ENCODE data around the gene SUMO1.
A peak's percentile ranks its signal among the peaks of the same experiment; 100 is the strongest.

Gene SUMO1

GRCh38 chr2:202196727-202197126 lies 41.7 kb downstream of the SUMO1 start:
- no peak for DNase-seq

DNA sequence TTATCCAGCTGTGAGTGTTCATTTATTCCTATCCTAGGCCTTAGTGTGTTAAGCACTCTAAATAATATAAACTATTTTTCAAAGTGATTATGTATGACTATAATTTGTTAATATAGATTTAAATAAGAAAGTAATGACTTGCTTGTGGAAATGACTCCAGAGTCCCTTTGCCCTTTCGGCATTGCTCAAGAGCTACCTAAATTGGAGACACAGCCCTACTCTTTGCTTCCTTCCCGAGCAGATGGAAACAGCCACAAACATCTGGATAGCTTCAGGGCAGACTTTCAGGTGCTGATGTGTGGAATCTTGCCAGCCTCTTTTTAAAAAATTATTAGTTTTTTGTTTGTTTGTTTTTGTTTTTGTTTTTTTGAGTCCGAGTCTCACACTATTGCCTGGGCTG lies 44.0 kb downstream of the SUMO1 start:
- no peak for DNase-seq

- DNase-seq, result no peak
Measured at GRCh38 chr2:202193881-202194353, 44.5 kb downstream of the SUMO1 start.

DNA sequence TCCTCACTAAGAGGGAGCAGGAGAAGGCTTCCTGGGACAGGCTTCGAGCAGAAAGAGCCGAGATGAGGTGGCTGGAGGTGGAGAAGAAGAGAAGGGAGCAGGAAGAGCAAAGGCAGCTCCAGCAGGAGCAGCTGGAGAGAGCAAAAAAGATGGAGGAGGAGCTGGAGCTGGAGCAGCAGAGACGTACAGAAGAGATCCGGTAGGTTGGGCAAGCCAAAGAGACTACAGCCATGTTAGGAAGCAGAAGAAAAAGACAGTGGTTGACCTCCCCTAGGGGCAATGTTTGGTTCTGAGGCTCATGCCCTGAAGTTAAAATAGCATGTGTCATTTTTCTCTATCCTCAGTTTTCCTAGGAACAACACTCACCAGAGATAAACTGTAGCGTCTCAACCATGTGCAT lies 45.1 kb downstream of the SUMO1 start:
- no peak for DNase-seq

DNA sequence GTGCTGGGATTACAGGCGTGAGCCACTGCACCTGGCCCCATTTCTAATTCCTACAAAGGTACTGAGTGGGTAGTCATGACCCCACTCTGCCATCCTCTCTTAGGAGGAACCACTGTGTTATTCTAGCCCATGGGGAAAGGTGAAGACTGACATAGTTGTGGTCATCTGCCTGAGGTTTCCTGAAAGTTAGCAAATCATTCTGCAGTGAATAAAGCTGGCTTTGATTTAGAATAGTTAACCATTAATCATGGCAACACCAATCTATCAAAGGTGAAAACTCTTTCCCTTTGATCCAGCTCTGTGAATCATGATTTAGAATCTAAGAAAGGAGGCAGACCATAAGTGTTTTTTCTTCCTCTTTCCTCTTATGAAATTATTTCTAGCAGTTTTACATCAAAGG lies 50.8 kb downstream of the SUMO1 start:
- DNase-seq, result no peak

GRCh38 chr2:202186641-202187202 lies 51.7 kb downstream of the SUMO1 start:
- DNase-seq, result no peak

DNA sequence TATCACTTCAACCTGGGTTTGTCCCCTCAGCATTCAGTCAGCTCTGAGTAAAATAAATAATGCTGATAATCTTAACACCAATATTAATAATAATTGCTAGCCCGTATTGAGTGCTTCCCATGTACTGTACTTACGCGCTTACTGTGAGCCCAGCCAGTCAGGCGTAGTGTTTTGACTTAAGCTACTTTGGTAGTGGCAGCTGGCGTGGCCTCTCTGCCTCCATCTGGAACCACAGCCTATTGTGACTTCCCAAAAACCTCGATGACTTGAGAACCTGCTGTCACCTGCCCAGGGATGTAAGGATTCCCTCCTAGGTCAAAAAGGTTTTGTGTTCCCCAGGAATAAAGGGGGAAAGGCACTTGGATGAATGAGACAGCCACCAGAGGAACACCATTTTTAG lies 53.2 kb downstream of the SUMO1 start:
- no peak for DNase-seq

GRCh38 chr2:202184557-202184956 lies 53.8 kb downstream of the SUMO1 start:
- DNase-seq, result no peak

DNA sequence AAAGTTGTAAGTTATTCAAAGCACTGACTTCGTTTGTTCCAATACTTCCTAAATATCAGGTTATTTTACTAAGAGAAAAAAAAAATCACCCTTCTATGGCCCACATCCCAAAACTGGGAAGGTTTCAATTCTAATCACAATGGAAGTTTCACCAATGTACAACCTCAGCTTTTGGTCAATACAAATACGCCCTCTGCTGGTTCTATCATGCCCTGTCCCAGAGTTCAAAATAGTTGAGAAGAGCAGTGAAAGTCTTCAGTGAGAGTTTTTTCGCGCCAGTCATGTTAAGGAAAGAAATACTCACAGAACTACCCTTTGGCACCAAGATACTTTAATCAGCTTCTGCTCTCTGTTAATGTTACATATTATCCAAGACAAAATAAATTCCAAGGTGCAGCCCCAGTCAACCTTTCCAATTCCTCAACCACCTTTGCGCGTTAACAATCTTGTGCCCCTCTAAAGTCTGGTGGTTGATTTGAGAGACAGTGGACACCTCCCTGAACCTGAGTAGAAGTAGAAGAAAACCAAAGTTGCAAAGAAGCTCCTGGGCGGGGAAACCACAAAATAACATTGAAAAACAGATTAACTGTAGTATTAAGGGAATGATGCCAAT lies 59.9 kb downstream of the SUMO1 start:
- peak; percentile 38 for DNase-seq

GRCh38 chr2:202172439-202173211 lies 65.8 kb downstream of the SUMO1 start:
- DNase-seq, result no peak

DNA sequence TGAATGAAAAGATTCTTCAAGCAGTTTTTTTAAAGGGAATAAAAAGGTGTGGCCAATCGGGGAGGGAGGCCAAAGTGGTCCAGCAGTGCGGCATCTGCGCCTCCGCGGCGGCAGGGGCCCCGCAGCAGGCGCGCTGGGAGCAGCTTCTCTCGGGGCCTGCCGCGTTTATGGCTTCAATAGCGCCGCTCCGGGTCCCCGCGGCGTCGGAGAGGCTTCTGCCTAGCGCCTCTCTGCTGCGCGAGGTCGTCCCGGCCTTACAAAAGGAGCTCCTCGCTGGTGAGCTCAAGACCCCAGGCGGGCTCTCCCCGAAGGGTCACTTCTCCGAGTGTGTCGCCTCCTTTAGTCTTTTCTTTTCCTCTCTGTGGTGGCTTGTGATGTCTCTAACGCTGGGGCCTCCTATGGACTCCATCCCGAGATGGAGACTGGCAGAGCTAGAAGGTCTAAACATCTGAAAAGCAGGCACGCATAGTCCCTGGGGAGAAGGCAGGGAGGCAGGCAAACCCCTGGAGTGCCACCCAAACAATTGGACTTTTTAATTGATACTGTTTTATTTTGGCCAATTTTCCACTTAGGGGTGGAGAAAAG lies 67.1 kb downstream of the SUMO1 start:
- DNase-seq, result no peak

DNA sequence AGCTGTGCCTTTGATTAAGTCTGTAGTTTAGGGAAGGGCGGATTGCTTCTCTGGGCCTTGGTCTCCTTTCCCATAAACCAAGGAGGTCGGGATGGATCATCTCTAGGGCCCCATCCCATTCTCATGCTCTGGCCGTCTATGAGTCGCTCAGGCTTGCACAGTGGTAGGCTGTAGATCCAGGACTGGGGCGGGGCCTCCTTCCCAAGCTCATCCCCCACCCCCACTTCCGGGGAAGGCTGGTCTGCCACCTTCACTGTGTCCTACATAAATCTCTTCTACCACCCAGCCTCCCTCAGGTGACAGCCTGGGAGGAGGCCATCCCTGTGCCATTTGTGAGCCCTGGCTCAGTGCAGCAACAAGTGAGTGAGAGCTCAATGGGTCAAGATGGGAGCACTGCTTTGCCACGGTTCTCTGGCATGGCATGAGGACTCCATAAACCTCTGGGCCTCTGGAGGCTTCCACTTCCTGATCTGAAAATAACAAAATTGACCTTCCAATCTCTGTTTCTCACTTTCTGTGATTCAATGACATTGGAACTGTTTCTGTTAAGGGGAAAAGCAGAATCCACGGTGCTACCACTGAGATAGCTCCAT lies 68.5 kb downstream of the SUMO1 start:
- DNase-seq, result no peak

DNA sequence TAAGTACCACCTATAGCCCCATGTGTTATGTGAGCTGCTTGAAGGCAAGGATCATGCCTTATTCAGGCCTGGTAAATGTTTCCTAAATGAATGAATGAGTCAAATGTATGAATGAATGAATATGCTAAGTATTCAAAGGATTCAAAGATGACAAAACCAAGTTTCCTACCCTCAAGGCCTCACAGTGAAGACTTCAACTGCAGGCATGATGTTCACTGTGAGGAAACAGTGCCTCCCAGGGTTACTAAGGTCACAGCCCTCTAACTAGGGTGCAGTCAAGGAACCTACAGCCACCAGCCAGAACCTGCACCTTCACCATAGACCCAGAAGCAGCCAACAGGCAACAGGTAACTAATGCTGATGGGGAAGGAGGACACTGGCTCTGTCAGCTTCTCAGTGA lies 69.3 kb downstream of the SUMO1 start:
- DNase-seq, result no peak

GRCh38 chr2:202165945-202166344 lies 72.5 kb downstream of the SUMO1 start:
- no peak for DNase-seq

GRCh38 chr2:202165208-202165607 lies 73.2 kb downstream of the SUMO1 start:
- no peak for DNase-seq

GRCh38 chr2:202164411-202164810 lies 74.0 kb downstream of the SUMO1 start:
- no peak for DNase-seq

- DNase-seq, result no peak
Measured at GRCh38 chr2:202161151-202161835, 77.1 kb downstream of the SUMO1 start.

DNA sequence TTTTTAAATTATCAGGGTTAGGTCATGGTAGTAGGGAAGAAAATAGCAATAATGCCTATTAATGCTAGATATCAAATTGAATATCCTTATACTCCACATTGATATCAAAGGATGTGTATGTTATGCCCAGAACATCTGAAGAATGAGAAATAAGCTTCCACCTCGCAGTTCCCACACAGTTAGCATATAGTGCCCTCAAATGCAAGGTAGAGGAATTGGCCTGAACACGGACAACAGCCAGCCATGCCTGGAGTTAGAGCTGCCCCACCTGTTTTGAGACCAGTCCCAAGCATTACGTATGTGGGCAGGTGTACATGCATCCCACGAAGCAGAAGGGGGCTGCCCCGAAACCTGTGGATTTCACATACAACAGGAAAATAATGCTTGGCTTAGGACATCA lies 79.6 kb downstream of the SUMO1 start:
- no peak for DNase-seq

DNA sequence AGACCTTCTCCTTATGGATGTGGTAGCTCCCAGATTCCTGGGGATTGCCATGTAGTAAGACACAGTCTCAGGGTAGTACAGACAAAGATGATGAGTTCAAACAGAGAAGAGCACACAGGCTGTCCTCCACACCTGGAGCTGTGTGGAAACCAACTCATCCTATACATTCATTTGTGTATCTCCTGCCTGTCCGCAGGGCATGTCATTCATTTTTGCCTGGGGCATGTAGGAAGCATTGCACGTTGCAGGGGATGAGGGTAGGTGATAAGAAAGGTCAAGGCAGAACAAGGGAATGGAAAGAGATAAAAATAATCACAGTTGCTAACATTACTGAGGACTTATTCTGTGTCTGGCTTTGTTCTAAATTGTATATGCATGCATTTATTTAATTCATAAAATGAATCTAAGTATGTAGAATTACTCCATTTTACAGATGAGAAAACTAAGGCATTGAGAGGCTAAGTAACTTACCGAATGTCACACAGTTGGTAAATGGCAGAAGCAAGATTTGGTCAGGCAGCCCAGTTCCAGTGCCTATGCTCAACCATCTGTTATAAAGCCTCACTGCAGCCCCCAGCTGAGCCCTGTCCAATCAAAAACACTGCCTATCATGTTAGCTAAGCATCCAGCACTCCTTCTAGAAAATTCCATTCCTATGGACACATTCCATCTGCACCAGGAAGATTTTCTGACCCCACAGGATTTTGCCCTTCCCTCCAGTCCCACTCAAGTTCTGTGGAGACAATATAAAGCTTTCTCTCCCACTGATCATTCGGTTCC lies 81.0 kb downstream of the SUMO1 start:
- DNase-seq, result no peak

Data from effector CD4-positive, alpha-beta T cell (primary cell).